HepG2 (cell line): Measurements from ENCODE around the gene NFKB2. TPM values are rescaled to one million over a fixed set of nuclear protein-coding genes. Genes with fewer than 3 reads are reported as not detected.

Experiments
- BORCS8-MEF2B ChIP-seq: sonication (generic); formaldehyde crosslinking; IDR thresholded peaks from 2 replicates; pipeline ENCODE4 v1.8.0; 2022; ENCODE audit warnings: mild to moderate bottlenecking, missing genetic modification reagents
- BRF2 ChIP-seq: sonication (generic); formaldehyde crosslinking; IDR thresholded peaks from 2 replicates; pipeline ENCODE4 v1.8.1; 2022; ENCODE audit warnings: mild to moderate bottlenecking, missing genetic modification reagents
- CBFB ChIP-seq: sonication (generic); formaldehyde crosslinking; IDR thresholded peaks from 2 replicates; pipeline ENCODE4 v1.4.0; 2020; ENCODE audit warnings: missing genetic modification reagents
- HOXA5 ChIP-seq: sonication (generic); formaldehyde crosslinking; IDR thresholded peaks from 2 replicates; pipeline ENCODE4 v1.4.0; 2020; ENCODE audit warnings: missing genetic modification reagents
- KMT2B ChIP-seq: IDR thresholded peaks from 2 replicates; pipeline ENCODE4 v1.6.1; 2016; ENCODE audit warnings: missing genetic modification reagents, missing compliant biosample characterization
- RBFOX2 ChIP-seq: fragments of 200-400 bp; formaldehyde crosslinking; IDR thresholded peaks from 2 replicates; pipeline ENCODE4 v1.6.1; 2017; ENCODE audit warnings: low read depth, mild to moderate bottlenecking, low read length
- SIN3A ChIP-seq: IDR thresholded peaks from 2 replicates; pipeline ENCODE4 v1.6.1; 2011; ENCODE audit warnings: low read depth, mild to moderate bottlenecking, control low read depth, low read length, borderline replicate concordance
- SMAD9 ChIP-seq: sonication (generic); formaldehyde crosslinking; IDR thresholded peaks from 2 replicates; pipeline ENCODE4 v1.5.1; 2020; ENCODE audit warnings: mild to moderate bottlenecking, missing genetic modification reagents
- SMC3 ChIP-seq: IDR thresholded peaks from 2 replicates; pipeline ENCODE4 v1.6.1; 2011; ENCODE audit warnings: low read length, improper control_type of control experiment
- YY1 ChIP-seq: IDR thresholded peaks from 2 replicates; pipeline ENCODE4 v1.6.1; 2011; ENCODE audit warnings: low read length, low read depth, moderate library complexity, mild to moderate bottlenecking; ENCODE audit not compliant: insufficient read depth, insufficient replicate concordance
- ZBTB25 ChIP-seq: IDR thresholded peaks from 2 replicates; pipeline ENCODE4 v1.6.1; 2018; ENCODE audit warnings: missing genetic modification reagents
- ZBTB26 ChIP-seq: IDR thresholded peaks from 2 replicates; pipeline ENCODE4 v1.6.1; 2016; ENCODE audit warnings: missing compliant biosample characterization, missing genetic modification reagents, borderline replicate concordance
- ZBTB7B ChIP-seq: sonication (generic); formaldehyde crosslinking; IDR thresholded peaks from 2 replicates; pipeline ENCODE4 v1.4.0; 2020; ENCODE audit warnings: missing genetic modification reagents
- ZNF646 ChIP-seq: sonication (generic); formaldehyde crosslinking; IDR thresholded peaks from 2 replicates; pipeline ENCODE4 v1.9.0; 2021; ENCODE audit warnings: mild to moderate bottlenecking, missing genetic modification reagents
- ZNF672 ChIP-seq: sonication (generic); formaldehyde crosslinking; IDR thresholded peaks from 2 replicates; pipeline ENCODE4 v1.8.1; 2022; ENCODE audit warnings: missing genetic modification reagents
- ZNF737 ChIP-seq: sonication (generic); formaldehyde crosslinking; IDR thresholded peaks from 2 replicates; pipeline ENCODE4 v1.5.0; 2020; ENCODE audit warnings: missing genetic modification reagents, mild to moderate bottlenecking, borderline replicate concordance
- ZNF761 ChIP-seq: sonication (generic); formaldehyde crosslinking; conservative IDR thresholded peaks from 2 replicates; pipeline ENCODE4 v1.4.0; 2020; ENCODE audit warnings: mild to moderate bottlenecking, missing genetic modification reagents
- ZSCAN9 ChIP-seq: IDR thresholded peaks from 2 replicates; pipeline ENCODE4 v1.6.1; 2016; ENCODE audit warnings: borderline replicate concordance
- polyA plus RNA-seq, 8 experiments: library from polyadenylated mRNA; depleted of rRNA in 3 of 8; stranded (reverse) in 7 of 8; unstranded in 1 of 8; fragments of >200 nt; fragmentation: Illumina TruSeq in 4 of 8; extraction: Trizol in 4 of 8; gene quantifications; 2 replicates each; pipeline versions ENCODE4 v1.2.1 to v1.2.3, GENCODE V29; 2011 to 2016; ENCODE audit warnings: low read depth in 4 of 8, missing spikeins in 1 of 8, mixed read lengths in 1 of 8; ENCODE audit not compliant: insufficient read depth in 1 of 8
- total RNA-seq, 5 experiments: library from RNA; depleted of rRNA; stranded (reverse); fragments of >200 nt; fragmentation: Illumina TruSeq; extraction: Trizol; gene quantifications; 2 replicates each; pipeline ENCODE4 v1.2.3, GENCODE V29; 2016; ENCODE audit warnings: low read depth in 1 of 5

Gene NFKB2
- total and polyA plus RNA-seq, 2 of the 13 experiments (the other 11 are each of a cell fraction or from before 2014, with no cell fraction given): 7.7 to 12.5 TPM

- TF ChIP-seq ZNF737 (CRISPR knock-in tag): no peak
- no peak for TF ChIP-seq ZNF672 (CRISPR knock-in tag)
- no peak for TF ChIP-seq KMT2B
- 0 out of 2 replicates have a peak, but pooled peaks have one; percentile 26 for TF ChIP-seq RBFOX2
- TF ChIP-seq SMC3: no peak
- peak; percentile 2 for TF ChIP-seq YY1
- 0 out of 2 replicates have a peak, but pooled peaks have one; percentile 26 for TF ChIP-seq CBFB (CRISPR knock-in tag)
- TF ChIP-seq ZBTB26 (CRISPR knock-in tag): peak; percentile 80; the same call in 1 of the 2 replicates
- TF ChIP-seq ZSCAN9 (CRISPR knock-in tag): peak; percentile 89; the same call in 1 of the 2 replicates
- TF ChIP-seq SMAD9: no peak
- peak; percentile 95 for TF ChIP-seq HOXA5 (CRISPR knock-in tag)
- peak; percentile 76 for TF ChIP-seq BORCS8-MEF2B (CRISPR knock-in tag)
- no peak for TF ChIP-seq ZBTB25
- peak; percentile 71; the same call in 1 of the 2 replicates for TF ChIP-seq SIN3A
- TF ChIP-seq ZBTB7B: 0 out of 2 replicates have a peak, but pooled peaks have one; percentile 18
- peak; percentile 27; the same call in 1 of the 2 replicates for TF ChIP-seq BRF2 (CRISPR knock-in tag)
- no peak for TF ChIP-seq ZNF646 (CRISPR knock-in tag)
- TF ChIP-seq ZNF761: 0 out of 2 replicates have a peak, but pooled peaks have one; percentile 46
Observed at GRCh38 chr10:102419269-102420180, 24.0 kb downstream of the NFKB2 start (continued).
